ENCODE results near the gene MYRIP.

Gene MYRIP

DNA sequence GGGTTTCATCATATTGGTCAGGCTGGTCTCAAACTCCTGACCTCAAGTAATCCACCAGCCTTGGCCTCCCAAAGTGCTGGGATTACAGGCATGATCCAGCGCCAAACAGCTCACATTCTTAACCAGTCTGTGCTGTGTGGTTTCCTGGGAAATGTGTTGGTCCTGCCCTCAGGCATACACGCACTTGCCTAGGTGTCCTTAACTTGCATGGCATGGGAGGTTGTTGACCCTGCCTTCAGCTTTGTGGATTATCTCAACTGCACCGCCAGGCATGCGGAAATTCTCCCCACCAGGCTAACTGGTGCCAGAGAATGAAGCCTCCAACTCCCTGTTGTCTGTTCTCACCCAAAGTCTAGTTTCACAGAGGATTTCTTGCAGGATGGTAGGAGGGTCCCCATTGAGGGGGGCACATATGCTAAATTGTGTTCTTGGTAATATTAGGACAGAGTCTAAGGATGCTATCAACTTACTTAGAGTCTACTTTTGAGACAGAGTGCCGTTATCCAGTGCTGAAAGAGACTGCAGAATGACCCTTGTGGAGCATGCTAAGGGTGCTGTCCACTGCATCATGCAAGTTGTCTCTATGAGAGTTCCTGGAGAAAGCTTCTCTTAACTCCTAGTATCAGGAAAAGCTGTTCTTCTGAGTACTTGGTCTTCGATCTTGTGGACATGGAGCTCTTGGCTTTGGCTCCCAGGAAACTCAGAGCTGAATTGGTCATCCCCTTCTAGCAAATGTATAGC, 438.5 kb downstream of the MYRIP start:
- TF ChIP-seq, protein P1, sequence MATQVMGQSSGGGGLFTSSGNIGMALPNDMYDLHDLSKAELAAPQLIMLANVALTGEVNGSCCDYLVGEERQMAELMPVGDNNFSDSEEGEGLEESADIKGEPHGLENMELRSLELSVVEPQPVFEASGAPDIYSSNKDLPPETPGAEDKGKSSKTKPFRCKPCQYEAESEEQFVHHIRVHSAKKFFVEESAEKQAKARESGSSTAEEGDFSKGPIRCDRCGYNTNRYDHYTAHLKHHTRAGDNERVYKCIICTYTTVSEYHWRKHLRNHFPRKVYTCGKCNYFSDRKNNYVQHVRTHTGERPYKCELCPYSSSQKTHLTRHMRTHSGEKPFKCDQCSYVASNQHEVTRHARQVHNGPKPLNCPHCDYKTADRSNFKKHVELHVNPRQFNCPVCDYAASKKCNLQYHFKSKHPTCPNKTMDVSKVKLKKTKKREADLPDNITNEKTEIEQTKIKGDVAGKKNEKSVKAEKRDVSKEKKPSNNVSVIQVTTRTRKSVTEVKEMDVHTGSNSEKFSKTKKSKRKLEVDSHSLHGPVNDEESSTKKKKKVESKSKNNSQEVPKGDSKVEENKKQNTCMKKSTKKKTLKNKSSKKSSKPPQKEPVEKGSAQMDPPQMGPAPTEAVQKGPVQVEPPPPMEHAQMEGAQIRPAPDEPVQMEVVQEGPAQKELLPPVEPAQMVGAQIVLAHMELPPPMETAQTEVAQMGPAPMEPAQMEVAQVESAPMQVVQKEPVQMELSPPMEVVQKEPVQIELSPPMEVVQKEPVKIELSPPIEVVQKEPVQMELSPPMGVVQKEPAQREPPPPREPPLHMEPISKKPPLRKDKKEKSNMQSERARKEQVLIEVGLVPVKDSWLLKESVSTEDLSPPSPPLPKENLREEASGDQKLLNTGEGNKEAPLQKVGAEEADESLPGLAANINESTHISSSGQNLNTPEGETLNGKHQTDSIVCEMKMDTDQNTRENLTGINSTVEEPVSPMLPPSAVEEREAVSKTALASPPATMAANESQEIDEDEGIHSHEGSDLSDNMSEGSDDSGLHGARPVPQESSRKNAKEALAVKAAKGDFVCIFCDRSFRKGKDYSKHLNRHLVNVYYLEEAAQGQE (IDR thresholded peaks at IDR 0.05; ENCODE audit: insufficient read depth in 1 of 2, low read depth in 2 of 2, low read length in 2 of 2), result no peak
- TF ChIP-seq TAF1 (IDR thresholded peaks at IDR 0.05; ENCODE audit: borderline replicate concordance, insufficient read depth, low read length) (no peak), SIN3A (IDR thresholded peaks at IDR 0.05; ENCODE audit: borderline replicate concordance, insufficient read depth, low read length) (no peak), POLR2AphosphoS5 (IDR thresholded peaks at IDR 0.05; ENCODE audit: low read depth, low read length) (no peak), FOXP2 (optimal IDR thresholded peaks at IDR 0.05; ENCODE audit: borderline replicate concordance, extremely low read depth, extremely low read length, insufficient read depth) (no peak)

DNA sequence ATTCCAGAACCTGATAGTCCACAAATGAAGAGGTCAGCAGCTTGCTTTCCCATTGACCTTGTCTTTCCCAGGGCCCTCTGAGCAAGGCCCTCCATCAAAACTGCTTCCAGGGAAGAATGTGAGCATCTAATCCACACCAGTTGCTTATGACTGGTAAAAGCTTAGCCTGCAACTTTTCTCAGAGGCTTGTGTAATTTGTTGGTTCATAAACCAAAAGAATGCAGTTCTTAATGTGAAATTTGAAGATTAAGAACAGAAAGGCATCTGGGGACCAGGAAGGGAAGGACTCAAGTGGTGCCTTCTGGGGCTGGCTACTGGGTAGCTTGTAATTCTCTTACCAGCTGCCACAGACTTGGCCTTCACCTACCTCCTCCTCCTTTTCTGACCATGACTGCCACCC, 439.2 kb downstream of the MYRIP start:
- TF ChIP-seq, protein P1 (IDR thresholded peaks at IDR 0.05; ENCODE audit: insufficient read depth in 1 of 2, low read depth in 2 of 2, low read length in 2 of 2), result no peak
- TF ChIP-seq TAF1 (IDR thresholded peaks at IDR 0.05; ENCODE audit: borderline replicate concordance, insufficient read depth, low read length) (no peak), SIN3A (IDR thresholded peaks at IDR 0.05; ENCODE audit: borderline replicate concordance, insufficient read depth, low read length) (no peak), FOXP2 (optimal IDR thresholded peaks at IDR 0.05; ENCODE audit: borderline replicate concordance, extremely low read depth, extremely low read length, insufficient read depth) (no peak), POLR2AphosphoS5 (IDR thresholded peaks at IDR 0.05; ENCODE audit: low read depth, low read length) (no peak)

DNA sequence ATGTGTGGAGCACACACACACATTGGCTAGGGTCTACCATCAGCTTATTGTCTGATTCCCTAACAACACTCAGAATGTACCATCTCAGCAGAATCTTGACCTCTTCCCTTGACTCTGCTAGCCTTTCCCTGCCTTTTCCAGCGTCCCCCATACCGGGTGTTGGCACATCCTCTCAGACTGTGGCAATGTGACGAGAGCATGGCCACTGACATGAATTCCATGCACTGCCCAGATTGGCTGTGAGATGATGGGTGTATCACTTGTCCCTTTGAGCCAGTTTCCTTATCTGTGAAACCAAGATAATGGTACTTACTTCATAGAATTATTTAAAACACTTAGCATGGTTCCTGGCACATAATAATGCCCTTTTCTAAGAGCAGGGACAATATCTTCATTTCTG, 439.8 kb downstream of the MYRIP start:
- TF ChIP-seq POLR2AphosphoS5 (IDR thresholded peaks at IDR 0.05; ENCODE audit: low read depth, low read length), result no peak
- no peak for TF ChIP-seq SIN3A (IDR thresholded peaks at IDR 0.05; ENCODE audit: borderline replicate concordance, insufficient read depth, low read length)
- TF ChIP-seq, protein P1 (IDR thresholded peaks at IDR 0.05; ENCODE audit: insufficient read depth in 1 of 2, low read depth in 2 of 2, low read length in 2 of 2), result no peak
- no peak for TF ChIP-seq TAF1 (IDR thresholded peaks at IDR 0.05; ENCODE audit: borderline replicate concordance, insufficient read depth, low read length)
- no peak for TF ChIP-seq FOXP2 (optimal IDR thresholded peaks at IDR 0.05; ENCODE audit: borderline replicate concordance, extremely low read depth, extremely low read length, insufficient read depth)

DNA sequence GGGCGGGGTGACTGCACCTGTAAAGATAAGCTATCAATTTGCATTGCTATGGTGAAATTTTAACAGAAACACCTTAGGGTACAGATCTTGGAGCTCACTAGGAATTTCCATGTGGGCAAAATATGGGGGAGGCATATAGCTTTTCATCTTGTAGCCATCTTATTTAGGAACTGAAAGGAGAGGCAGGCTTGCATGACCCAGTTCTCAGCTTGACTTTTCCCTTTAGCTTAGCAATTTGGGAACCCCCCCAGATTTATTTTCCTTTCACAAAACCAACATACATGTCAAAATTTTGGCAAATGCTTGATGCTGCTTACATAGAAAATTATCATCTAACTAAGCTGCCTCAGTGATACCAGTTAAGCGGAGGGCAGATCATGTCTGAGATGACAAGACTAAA, 445.1 kb downstream of the MYRIP start:
- TF ChIP-seq FOXP2 (optimal IDR thresholded peaks at IDR 0.05; ENCODE audit: borderline replicate concordance, extremely low read depth, extremely low read length, insufficient read depth) (no peak), TAF1 (IDR thresholded peaks at IDR 0.05; ENCODE audit: borderline replicate concordance, insufficient read depth, low read length) (no peak), SIN3A (IDR thresholded peaks at IDR 0.05; ENCODE audit: borderline replicate concordance, insufficient read depth, low read length) (no peak), POLR2AphosphoS5 (IDR thresholded peaks at IDR 0.05; ENCODE audit: low read depth, low read length) (no peak)
- TF ChIP-seq, protein P1 (IDR thresholded peaks at IDR 0.05; ENCODE audit: insufficient read depth in 1 of 2, low read depth in 2 of 2, low read length in 2 of 2), result no peak

Data from PFSK-1 (cell line).